ENCODE data around the gene KIF1B. TPM values are rescaled to one million over a fixed set of nuclear protein-coding genes. Genes with fewer than 3 reads are reported as not detected.

The KIF1B gene
- total RNA-seq, 1 donor from 2014 or later, result 37.2 TPM

DNA sequence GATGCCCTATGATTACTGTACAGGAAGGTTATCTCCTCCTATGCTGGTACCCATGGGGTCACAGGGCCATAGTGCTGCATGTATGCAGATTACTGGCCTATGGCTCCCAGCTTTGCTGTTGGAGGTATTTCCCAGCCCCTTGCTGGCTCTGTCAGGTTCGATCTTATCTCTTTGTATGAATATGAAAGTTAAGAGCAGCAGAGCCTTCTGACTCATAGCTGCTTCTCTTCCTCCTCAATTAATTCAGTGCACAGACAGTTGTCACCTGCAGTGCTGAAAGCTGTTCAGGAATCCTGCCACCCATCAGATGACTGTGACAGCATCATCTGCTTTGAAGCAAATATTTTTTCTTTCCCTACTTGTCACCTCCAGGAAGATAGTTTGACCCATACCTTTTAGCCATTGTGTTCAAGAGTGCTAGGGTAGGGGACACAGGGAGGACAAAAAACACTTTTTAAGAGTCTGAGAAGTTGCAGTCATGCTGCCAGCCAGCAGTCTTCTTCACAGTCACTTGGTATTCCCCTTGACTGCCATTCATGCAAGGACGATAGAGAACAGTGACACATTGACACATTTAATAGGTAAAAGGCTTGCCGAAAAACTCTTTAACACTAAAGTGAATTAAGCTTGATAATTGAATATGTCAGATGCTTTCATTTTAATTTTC is 73.1 kb downstream of the KIF1B start:
- DNase-seq (ENCODE audit: low spot score), result no peak

DNA sequence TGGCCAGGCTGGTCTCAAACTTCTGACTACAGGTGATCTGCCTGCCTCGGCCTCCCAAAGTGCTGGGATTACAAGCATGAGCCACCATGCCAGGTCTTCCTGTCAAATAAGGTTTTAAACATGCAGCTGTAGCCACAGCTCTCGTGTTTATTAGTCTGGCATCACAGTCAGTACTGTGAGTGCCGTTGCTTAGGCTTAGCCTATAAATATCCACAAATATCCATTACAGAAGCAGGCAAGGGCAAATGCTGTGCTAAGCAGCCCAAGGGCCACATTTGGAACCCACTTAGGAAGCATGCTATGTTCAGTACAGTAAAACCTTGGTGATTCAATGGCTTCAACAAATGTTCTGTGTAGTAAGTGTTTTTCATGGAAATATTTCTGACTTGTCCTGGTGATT is 75.9 kb downstream of the KIF1B start:
- no peak for DNase-seq (ENCODE audit: low spot score)

DNA sequence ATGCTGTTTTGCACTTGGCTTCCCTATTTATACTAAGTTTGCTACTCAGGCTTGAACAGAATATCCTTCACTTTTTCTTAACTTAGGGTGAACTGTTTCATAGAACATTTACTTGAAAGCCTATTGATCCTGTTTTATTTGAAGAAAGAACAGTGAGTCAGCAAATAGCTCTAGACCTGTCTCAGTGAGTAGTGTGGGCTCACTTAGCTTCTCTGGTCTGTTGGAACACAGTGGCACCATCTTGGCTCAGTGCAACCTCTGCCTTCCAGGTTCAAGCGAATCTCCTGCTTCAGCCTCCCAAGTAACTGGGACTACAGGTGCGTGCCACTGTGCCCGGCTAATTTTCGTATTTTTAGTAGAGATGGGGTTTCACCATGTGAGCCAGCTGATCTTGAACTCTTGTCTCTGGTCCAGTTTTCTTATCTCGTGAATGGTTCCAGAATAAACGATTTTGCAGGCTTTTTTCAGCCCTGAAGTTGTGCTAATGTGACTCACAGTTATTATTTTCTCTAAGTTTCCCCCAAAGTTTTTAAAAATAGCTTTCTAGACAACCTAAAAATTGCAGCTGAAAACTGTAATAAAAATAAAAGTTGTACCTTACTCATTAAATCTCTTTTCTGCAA is 76.8 kb downstream of the KIF1B start:
- DNase-seq (ENCODE audit: low spot score), result no peak

DNA sequence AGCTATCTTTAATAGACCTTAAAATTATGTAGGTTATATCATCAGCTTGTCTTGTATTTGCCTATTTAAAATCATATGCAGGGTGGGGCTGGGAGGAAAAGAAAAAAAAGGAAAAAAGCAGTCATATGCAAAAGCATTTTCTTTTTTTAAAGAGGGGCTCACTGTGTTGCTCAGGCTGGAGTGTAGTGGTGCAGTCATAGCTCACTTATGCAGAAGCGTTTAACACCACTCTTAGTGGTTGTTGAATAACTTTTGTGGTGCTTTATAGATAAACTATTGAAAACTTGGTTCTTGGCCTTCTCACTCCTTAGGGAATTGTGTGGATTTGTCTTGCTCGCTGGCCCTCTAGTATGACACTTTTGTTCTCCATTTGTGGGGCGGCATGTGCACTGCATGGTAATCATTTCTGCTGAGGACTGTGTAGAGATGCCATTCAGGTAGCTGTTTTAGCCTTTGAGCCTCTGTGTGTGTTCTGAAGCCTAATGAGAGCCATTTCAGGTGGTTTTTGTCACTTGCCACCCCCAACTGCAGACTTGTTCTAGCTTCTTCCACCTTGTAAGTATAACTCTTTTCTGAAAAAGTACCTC is 77.8 kb downstream of the KIF1B start:
- no peak for DNase-seq (ENCODE audit: low spot score)

DNA sequence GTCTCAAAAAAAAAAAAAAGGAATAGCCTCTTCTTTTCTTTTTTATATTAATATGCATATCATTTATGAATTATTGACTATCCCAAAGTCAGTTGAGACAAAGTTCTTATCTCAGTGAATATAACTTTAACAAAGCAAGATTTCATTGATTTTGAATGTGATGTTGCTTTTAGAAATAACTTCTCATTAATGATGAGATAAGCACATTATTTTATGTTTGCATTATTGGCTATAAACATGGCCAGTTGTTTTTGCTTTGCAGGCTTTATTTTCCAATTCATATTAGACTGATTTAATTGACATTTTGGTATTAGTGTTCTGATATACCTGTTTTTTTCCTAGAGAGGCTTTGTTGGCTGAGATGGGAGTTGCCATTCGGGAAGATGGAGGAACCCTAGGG is 81.3 kb downstream of the KIF1B start:
- DNase-seq (ENCODE audit: low spot score), result no peak

DNA sequence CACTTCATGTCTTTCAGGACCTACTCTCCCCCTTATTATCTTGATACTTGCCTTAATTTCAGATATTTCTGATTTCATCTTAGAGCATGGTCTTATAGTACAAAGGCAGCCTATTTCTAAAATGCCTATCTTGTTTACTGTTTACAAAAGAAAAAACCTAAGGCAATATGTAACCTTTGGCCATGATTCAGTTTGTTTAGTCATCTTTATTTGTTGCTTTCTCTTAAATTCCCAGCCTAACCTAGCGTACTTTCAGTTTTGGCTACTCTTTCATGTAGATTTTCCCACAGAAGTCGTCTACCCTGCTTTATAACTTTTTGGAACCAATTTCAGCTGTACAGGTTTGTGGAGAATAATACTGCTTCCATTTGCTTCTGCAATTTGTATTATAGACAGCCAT is 81.8 kb downstream of the KIF1B start:
- no peak for DNase-seq (ENCODE audit: low spot score)

DNA sequence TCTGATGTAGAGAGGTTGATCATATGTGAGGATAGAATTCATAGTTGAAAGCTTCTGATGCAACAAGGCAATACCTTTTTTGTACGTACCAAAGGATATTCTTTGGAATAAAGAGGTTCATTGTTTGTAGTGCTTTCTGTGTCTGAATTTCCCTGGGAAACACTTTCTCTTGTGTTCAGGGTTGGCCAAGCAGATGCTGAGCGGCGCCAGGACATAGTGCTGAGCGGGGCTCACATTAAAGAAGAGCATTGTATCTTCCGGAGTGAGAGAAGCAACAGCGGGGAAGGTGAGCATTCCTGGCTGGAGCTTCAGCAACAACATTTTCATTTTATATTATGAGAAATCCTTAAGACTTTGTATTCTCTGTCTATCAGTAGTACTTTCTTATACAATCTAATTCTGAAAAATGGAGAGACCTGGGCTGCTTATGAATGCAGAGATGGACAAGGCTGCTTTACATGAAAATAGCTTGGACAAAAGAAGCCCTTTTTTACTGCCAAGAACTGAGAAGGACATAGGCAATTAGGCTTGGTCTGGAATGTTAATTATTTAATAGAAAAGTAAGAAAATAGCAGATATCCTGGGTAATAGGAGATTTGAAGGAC is 85.2 kb downstream of the KIF1B start:
- no peak for DNase-seq (ENCODE audit: low spot score)

DNA sequence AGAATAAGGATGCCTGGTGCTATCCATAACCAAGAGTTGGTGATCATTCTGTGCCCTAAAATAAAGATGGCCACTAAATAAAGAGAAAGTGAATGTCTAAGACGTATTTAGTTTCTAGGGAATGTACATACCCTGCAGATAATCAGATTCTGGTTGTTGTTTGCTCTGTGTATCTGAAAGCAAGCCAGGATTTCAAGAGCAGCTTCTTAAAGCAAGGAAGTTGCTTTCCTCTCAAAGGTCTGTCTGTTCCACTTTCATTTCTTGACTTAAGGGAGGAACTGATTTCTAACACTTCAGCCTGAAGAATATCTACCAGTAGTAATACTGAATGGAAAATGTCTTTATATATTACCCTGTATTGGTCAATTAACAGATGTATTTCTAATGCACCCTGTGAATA is 88.8 kb downstream of the KIF1B start:
- DNase-seq (ENCODE audit: low spot score), result no peak

DNA sequence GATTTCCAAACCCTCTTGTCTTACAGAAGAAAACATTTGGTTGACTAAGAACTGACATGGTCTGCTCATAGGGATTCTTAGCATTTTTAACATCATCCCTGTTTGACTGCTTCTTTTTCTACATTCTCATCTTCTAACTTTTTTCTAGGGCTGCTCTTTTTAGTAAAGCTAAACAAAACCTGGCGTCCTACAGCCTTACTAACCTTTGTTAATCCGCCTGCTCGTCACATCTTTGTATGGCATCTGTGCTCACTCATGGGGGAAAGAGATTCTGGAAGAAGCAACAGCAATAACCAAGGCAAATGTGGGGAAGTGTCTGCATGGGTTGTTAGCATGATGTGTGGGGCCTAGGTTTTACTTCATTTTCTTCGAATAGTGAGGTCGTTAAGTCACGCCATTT is 92.0 kb downstream of the KIF1B start:
- DNase-seq (ENCODE audit: low spot score), result no peak

DNA sequence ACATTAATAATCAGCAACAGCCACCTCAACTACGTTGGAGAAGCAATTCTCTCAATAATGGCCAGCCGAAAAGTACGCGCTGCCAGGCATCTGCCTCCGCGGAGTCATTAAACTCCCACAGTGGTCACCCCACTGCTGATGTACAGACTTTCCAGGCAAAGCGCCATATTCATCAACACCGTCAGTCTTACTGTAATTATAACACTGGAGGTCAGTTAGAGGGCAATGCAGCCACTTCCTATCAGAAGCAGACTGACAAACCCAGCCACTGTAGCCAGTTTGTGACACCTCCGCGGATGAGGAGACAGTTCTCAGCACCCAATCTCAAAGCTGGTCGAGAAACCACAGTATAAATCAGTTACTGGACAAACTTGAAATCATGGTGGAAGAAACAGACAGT is 93.9 kb downstream of the KIF1B start:
- DNase-seq (ENCODE audit: low spot score), result no peak

DNA sequence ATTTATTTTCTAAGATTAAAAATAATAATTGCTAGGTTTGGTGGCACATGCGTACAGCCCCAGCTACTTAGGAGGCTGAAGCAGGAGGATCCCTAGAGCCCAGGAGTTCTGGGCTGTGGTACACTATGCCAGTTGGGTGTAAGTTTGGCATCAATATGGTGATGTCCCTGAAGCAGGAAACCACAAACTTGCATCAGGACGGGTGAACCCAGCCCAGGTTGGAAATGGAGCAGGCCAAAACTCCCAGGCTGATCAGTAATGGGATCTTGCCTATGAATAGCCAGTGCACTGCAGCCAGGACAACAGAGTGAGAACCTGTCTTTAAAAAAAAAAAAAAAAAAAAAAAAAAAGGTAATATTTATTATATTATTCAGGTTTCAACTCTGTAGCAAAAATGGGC is 96.1 kb downstream of the KIF1B start:
- DNase-seq (ENCODE audit: low spot score), result no peak

DNA sequence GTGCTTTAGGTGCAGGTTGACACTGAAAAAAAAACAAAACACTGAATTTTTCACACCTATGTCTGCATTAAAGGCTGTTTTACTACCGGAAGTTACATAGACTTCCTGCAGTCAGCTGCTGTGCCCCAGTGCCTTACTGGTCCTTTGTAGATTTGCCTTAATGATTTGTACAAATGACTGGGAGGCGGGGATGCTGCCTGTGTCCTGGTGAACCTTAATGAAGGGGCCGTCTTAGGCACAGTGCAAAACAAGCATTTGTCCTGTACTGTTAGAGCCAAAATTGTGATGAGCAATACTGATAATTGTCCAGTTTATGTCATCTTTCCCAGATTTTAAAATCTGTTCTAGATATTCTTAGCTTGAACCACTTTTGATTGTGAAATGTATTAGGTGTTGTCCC is 97.6 kb downstream of the KIF1B start:
- no peak for DNase-seq (ENCODE audit: low spot score)

DNA sequence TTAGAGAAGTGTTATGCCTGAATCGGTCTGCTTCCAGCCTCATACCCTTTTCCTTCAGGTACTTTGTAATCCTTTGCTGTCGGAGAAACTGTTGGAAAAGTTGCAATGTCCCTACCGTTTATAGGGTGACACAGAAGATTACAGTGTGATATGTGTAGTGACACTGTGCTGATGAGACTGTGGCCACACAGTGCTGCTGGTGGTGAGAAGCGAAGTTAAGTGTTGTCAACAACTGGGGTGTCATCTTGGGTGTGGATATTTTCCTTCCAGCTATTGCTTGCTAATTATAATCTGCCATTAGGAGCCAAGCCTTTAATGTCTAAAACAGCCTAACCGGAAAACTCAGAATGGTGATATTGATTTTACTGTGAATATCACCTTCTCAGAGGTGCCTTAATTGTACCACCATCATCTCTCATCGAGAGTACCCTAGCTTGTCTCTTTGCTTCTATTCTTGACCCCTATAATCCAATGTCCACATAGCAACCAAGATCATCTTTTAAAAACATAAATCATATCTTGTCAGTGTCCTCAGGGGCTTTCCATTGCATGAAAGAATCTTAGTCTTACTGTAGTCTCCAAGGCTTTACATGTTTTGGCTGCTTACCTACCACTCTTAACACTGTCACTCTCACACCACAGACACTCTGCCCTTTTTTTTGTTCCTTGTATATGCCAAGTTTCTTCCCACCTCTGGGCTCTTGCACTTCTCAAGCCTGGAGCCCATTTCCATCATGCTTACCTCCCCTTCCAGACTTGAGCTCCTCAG is 99.1 kb downstream of the KIF1B start:
- no peak for DNase-seq (ENCODE audit: low spot score)

DNA sequence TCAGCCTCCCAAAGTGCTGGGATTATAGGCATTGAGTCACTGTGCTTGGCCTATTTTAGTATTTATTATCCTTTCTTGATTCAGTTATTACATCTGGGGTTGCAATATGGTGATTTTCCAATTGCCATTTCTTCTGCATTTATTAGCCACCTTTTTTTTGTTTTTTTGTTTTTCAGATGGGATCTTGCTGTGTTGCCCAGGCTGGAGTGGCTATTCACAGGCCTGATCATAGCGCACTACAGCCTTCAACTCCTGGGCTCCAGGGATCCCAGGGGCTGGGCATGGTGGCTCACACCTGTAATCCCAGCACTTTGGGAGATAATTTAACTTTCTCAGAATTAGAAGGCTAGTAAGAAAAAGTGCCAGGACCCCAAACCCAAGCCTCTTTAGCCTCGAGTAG is 106.4 kb downstream of the KIF1B start:
- no peak for DNase-seq (ENCODE audit: low spot score)

DNA sequence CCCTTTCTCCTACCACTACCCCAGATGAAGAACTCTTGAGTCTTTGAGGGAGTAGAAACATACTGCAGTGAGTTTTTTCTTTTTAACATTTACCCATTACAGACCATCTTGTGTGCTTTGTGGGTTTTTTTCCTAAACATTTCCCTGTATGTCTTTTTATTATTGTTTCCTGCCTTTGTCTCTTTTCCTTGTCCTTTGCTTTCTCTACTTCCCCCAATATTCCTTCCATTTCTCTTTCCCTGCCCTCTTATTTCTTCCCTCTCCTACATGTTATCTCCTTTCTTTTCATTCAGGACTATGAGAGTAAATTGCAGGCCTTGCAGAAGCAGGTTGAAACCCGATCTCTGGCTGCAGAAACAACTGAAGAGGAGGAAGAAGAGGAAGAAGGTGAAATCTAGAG is 109.4 kb downstream of the KIF1B start:
- DNase-seq (ENCODE audit: low spot score), result no peak

DNA sequence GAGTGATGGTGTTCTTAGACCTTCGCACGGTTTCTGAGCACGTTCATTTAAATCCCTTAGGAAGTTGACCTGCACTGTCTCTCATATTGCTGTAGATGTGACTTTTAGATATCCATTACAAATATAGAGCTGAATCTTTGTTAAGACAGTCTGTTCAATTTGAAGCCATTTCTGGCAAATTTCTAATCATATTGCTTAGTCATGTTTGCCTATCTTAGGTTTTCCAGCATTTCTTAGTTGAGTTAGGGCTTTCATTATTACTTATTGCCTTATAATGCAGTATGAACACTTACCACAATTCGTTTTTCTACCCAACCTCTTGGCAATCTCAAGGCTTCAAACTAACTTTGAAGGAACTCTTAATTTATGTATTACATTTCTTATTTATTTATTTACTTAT is 110.0 kb downstream of the KIF1B start:
- DNase-seq (ENCODE audit: low spot score), result no peak

DNA sequence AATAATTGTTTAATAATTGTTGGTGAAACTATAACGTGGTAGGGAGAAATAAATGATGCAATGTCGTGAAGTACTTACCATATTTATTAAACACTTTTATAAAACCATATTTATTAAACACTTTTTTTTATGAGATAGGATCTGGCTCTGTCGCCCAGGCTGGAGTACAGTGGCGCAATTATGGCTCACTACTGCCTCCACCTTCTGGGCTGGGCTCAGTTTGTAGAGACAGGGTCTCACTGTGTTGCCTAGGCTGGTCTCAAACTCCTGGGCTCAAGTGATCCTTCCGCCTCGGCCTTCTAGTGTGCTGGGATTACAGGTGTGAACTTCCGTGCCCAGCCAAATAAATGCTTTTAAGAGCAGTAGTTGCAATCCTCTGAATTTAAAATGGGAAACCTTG is 112.5 kb downstream of the KIF1B start:
- no peak for DNase-seq (ENCODE audit: low spot score)

DNA sequence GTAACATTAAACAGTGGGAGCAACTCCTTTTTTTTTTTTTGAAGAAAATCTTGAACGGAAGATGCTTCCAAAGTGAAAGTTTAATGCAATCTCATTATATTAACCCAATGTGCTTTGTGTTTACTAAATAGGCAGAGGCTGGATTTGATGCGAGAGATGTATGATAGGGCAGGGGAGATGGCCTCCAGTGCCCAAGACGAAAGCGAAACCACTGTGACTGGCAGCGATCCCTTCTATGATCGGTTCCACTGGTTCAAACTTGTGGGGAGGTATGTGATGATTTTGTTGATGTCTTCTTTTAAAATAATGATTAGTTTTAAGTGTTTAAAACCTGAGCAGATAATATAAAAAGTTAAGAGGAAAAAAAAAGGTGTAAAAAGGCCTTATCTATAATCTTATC is 114.3 kb downstream of the KIF1B start:
- DNase-seq (ENCODE audit: low spot score), result no peak

DNA sequence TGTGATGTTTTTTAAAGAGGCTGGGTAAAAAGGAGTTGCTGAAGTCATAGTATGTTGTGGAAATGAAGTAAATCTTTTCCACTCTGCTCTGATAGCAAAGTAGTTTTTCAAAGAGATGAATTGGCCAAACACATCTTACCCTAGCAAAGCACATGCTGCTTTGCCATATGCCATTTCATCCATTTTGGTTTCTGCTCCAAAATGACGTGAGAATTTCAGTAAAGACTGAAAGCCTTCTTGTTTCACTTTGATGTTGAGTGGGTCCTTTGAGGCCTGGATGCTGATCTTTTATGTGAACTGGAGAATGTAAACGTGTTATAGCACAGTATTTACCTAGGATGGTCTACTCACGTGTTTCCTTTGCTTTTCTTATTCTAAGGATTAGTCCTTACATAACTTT is 115.2 kb downstream of the KIF1B start:
- no peak for DNase-seq (ENCODE audit: low spot score)

DNA sequence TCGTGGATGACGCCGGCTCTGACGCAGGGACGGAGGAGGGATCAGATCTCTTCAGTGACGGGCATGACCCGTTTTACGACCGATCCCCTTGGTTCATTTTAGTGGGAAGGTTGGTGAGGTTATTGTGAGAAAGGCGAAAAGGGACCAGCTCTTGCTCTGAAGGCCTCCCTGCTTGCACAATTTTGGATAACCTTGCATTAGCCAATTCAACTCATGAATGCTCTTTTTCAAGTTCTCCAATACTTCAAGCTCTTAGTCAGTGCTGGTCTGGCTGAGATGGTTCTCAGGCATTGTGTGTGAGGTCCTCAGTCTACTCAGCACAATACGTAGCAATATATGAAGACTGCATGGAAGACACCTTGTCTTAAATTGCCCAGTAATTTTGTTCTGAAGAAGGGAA is 115.9 kb downstream of the KIF1B start:
- no peak for DNase-seq (ENCODE audit: low spot score)

DNA sequence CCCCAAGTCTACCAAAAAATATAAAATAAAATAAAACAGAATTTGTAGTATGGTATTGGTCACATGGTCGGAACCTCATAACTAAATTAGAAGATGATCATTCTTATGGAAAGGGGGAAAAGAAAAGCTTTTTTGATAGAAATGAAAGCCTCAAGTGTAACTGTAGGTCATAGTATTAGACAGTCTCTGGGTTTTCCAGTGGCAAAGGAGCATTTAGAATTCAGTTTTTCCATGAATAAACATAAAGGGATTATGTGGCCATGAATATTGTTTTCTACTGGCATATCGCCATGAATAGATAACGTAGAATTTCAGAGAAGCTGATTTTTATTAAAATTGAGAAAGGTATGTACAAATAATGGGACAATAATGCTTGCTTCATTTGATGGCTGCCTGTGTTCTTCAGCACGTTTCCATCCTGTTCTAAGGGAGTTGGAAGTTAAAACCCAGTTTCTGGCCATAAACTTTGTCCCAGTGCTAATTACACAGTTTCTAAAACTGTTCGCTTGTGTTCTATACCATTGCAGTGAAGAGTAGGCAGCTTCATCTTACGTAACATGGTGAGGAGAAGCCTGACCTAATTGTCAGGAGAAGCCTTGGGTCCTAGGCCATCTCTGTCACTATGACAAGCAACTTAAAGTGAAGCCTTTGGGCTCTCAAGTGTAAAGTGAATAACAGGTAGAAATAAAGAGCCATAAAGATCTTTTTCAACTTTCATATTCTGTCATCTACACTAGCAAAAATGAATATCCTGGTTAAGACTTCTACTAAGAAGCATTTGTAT is 118.0 kb downstream of the KIF1B start:
- DNase-seq (ENCODE audit: low spot score), result no peak

DNA sequence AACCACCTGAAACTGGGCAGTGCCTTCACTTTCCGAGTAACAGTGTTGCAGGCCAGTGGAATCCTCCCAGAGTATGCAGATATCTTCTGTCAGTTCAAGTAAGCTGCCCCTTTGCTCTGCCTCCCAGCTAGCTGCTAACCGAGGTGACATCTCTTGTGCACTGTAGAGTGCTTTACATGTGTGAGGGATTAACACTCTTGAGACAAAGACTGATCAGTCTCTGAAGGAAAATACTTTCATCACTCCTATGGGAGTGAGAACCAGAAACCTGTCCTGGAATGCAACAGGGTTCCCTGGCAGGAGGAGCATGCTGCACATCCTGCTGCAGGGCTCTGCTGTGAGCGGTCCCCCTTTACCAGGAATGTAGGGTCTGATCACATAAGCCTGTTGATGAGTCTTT is 127.1 kb downstream of the KIF1B start:
- DNase-seq (ENCODE audit: low spot score), result no peak
